ENCODE results near the gene ALKBH7.

ALKBH7 gene

DNA sequence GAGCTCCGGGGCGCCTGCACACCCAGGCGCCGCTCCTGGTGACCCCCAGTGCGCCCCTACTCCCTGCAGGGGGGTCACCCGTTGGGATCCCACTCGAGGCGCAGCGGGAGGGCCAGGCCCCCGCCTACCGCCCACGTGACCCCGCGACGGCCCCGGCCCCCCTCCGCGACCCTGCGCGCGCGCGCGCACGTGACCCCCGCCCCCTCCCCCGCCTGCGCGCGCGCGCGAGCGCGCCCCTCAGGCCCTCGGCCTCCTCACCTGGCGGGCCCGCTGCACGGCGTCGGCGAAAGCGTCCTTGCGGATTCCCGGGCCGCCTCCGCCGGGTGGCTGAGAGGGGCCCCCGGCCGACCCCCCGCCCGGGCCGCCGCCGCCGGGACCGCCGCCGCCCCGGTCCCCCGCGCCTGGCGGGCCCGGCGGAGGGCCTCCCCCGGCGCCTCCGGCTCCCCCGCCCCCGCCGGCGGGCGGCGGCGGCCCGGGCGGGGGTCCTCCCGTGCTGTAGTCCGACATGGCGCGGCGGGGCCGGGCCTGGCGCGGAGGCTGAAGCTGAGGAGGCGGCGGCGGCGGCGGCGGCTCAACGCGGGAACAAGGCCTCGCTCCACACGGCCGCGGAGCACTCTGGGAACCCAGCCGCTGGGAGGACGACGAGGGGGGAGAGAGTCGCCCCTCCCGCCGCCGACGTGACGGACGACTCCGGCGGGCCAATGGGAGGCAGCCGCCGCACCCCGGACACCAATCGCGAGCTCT is 51.8 kb downstream of the ALKBH7 start, which contains the start of gene KHSRP:
Gene KHSRP (minus strand): TSS at position 617 of the 744 bp plus-strand sequence. CDS start 110 bp downstream, at position 507.
- Histone ChIP-seq H3K36me3 (ENCODE audit: control insufficient read depth in 4 of 4, insufficient read depth in 4 of 4, low read length in 3 of 4) (peaks cover 5 to 36% (median 27%) of the 10 kb centered on the region in 4 experiments), H3K4me3 (ENCODE audit: control insufficient read depth in 1 of 7, extremely low read depth in 1 of 7, insufficient read depth in 4 of 7, low read depth in 2 of 7, low read length in 6 of 7) (peak within 1 kb of the TSS; percentile 57 to 98 (median 86)), H3K27ac (ENCODE audit: insufficient read depth in 1 of 2, low read depth in 1 of 2, low read length in 2 of 2, poor library complexity in 1 of 2, severe bottlenecking in 2 of 2) (peak within 1 kb of the TSS; percentile 61 to 89), H3K4me1 (ENCODE audit: control extremely low read depth in 1 of 4, control insufficient read depth in 4 of 4, insufficient read depth in 4 of 4, low read length in 3 of 4) (peaks cover 0 to 28% (median 23%) of the 10 kb centered on the region in 4 experiments), H3K9me3 (ENCODE audit: control extremely low read depth in 1 of 5, control insufficient read depth in 4 of 5, insufficient read depth in 2 of 5, low read depth in 1 of 5, low read length in 4 of 5) (no peaks in the 10 kb centered on the region), H3K27me3 (replicated peaks in 2 of 5; ENCODE audit: control insufficient read depth in 4 of 5, insufficient read depth in 5 of 5, low read length in 4 of 5) (no peaks in the 10 kb centered on the region)
- WGBS (ENCODE audit: insufficient coverage), result under 1% methylated on average over 50 of the region's 114 CpGs
- ChIA-PET CTCF (interaction anchor here (1.5 to 1.7 kb wide), 2 partner anchors 32 to 250 kb away, joined by 3 read pairs; partner anchors contain the start of gene GTF2F1), POLR2A (interaction anchor here (0.6 to 1.4 kb wide), 2 partner anchors 31 to 48 kb away, joined by 3 to 7 read pairs; partner anchors contain the start of gene GTF2F1)
- peak in 2 of 3 donors; percentile 39 to 42 for DNase-seq

Data from common myeloid progenitor, CD34-positive (primary cell).